Stimulated activated CD4-positive, alpha-beta T cell treated with anti-CD3 and anti-CD28 coated beads, Interleukin-1b, Interleukin-23, amount 100 ng/mL, for 24 hours (primary cell): ENCODE measurements around the gene TXNRD1.
"Not testable (repeated sequence)": the region's sequence is repeated elsewhere in the genome, so short reads cannot be mapped to it uniquely, and the experiment has no call there.

Source experiments
- DNase-seq, 4 experiments: peaks; one replicate each; pipeline ENCODE4 v3.0.0-alpha.2; 2020; ENCODE audit warnings: low read depth in 4 of 4, low spot score in 1 of 4

Gene TXNRD1

DNA sequence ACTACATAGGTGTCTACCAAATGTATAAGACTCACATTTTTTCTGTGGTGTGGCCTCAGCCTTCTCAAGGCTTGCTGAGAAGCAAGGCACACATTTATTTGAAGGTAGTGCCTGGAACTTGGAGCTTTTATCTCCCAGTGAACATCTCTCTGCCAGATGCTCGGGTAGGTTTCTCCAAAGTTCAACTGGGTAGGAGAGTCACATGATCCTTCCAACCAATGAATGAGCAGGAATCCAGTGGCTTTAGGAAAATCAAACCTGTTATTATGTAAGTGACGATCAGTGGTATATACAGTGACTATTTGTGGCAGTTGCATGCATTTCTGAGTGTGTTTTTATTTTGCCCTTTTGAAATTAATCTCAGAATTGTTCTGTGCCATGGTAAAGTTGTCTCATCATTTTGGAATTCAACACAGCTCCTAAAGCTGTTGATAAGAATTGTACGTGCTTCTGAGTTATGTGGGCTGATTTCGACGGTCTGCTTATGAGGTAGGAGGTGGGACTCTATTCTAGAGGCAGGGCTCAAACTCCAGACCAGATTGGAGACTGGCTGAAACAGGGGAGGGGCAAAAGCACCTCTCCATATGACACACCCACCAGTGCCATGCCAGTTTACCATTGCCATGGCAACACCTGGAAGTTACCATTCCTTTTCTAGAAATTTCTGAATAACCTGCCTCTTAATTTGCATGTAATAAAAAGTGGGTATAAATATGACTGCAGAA is 145.6 kb downstream of the TXNRD1 start:
- no peak for DNase-seq

DNA sequence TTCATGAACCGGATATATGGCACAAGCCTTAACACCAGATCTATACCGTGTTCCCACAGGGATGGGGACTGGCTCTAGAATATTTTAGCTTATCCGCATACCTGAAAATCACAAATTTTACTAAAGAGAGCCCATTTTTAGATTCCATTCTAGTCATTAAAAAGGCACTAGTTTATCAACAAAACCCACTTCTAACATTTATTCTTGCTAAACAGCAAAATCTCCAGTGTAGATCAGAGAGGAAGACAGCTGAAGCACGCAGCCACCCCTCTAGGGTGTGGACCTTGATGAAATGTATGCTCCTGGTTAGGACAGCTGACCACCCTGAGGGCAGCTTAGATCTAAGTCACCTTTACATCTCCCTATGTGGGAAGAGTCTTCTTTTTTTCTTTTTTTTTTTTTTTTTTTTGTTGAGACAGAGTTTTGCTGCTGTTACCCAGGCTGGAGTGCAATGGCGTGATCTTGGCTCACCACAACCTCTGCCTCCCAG is 150.4 kb downstream of the TXNRD1 start:
- no peak for DNase-seq

DNA sequence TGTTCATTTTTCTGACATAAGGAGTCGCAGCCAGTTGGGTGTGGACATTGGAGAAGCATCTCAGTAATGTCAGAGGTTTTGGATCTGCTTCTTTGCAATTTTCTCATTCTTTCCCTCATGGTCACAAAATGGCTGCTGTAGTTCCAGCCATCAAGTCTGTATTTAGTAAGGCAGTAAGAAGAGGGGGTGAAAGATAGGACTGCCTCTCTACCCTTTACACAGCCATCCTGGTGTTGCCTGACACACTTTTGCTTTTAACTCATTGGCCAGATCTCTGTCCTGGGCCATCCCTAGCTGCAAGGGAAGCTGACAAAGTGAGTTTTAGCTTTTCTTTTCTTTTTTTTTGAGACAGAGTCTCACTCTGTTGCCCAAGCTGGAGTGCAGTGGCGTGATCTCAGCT is 154.1 kb downstream of the TXNRD1 start:
- DNase-seq = no peak

DNA sequence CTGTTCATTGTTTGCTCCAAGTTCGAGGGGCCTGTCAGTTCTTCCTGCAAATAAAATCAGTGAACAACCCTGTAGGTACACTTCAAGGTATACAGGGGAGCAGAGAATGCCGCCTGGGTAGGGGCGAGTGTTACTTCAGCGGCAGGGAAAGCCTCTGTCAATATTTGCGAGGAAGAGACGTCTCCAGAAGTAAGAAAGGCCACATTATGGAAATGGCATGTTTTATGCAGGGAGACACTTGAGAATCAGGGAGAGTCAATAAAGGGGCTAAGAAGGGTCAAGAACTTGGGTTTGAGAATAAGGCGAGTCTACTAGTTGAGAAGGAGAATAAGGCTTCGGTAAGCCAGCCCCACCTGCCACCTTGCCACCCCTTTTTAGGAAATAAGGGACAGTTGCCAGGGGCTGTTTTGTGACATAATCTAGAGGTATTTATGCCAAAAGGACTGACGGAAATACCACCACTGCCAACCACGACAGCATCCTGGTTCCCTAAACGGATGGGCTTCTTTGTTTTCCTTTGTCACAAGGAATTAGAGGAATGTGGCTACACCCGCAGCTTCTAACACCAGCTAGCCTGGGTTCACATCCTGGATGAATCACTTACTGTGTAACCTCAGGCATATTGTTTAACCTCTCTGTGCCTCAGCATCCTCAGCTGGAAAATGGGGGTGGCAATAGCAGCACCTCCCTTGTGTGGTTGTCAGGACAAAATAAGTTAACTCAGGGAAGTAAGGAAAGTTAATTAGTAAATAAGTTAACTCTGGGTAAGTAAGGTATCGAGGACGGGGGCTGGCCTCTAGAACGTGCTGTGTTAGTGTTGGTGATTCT is 155.7 kb downstream of the TXNRD1 start:
- no peak for DNase-seq

DNA sequence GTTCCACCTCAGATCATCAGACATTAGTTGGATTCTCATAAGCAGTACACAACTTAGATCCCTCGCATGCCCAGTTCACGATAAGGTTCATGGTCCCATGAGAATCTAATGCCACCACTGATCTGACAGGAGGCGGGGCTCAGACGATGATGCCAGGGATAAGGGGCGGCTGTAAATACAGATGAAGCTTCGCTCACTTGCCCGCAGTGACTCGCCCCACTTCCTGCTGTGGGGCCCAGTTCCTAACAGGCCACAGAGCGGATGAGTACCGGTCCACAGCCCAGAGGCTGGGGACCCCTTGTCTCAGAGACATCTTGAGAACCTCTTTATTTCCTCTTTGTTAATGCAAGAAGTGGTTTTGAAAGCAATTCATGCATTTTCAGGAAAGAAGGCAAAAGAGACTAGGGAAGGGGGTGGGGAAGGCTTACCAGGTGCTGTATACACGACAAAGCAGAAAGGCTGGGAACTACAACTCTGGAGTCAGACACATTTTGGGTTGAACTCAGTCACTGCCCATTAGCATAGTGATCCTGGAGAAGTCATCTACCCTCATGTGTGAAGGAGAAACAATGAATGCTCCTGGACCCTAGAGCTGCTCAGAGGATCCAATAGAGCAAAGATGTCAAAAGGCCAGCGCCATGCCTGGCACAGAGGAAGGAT is 156.6 kb downstream of the TXNRD1 start:
- no peak for DNase-seq

DNA sequence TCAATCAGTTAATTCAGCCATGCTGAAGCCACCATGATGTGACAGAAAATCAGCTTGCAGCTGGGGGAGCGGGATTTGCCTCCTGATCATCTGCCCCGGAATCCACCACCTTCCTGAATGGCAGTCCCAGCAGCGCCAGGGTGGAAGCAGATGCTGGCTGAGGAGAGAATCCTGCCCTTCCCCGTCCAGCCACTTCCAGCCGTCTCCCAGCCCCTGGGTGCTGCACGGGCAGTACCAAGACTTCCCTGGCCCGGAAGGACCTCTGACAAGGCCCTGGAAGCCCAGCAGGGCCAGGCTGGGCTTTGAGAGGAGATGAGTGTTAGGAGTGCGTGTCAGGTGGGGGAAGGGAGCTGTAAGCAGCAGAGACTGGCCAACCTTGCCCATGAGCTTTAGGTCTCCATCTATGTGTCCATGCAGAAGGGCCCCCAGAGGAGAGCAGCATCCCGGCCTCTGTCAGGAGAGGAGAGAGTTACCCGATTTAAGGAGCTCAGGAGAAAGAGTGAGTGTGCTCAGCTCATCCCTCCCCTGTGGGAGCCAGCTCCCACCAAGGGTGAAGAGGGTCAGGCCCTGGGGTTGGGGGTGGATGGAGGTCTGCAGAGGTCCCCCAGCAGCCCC is 157.2 kb downstream of the TXNRD1 start:
- no peak for DNase-seq

DNA sequence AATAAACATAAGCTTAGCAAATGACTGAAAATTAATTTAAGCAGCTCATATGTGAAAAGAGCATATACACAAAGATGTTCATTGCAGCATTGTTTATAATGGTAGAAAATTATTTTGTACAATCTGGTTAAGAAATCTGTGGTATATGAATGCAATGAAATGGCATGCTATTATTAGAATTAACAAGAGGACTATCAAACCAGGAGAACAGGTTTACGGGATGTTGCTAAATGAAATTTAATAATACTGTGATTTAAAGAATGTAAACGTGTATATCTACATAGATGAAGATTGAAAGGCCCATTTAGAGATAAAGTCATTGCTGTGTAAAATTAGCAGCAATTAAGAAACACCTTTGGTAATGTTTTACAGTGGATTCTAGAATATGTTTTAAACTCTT is 158.5 kb downstream of the TXNRD1 start:
- DNase-seq = no peak

DNA sequence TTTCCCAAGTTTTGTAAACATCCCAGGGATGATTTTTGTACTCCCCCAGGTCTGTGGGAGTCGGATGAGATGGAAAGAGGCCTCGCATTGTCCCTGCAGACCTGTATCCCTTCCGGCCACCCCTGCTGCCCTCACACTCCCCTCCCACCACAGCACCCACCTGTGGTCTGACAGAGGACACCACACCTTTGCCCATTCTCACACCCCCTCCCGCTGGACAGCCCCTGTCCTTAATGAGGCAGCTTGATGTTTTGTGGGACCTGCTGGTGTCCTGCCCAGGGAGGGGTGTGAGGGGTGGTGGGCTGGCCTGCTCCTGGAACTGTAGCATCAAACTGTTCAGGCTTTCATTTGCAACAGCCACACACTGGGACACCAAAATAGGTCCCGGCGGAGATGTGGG is 159.2 kb downstream of the TXNRD1 start:
- DNase-seq = no peak

DNA sequence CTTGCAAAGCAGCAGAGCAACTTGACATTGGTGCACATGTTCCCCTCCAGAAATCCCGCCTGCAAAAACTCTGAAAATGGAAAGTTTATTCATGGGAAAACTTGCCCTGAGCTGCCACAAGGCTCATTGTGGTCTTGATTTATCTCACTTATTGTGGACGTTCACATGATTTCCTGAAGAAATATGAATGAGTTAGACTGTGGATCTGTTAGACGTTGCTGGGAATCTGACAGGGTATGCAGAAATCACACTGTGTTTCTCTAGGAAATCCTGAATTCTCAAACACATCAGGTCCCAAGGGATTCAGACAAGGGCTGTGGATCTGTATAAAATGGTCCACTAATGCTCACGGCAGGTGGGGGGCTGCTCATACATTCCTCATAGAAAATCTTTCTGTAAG is 160.2 kb downstream of the TXNRD1 start:
- no peak for DNase-seq

DNA sequence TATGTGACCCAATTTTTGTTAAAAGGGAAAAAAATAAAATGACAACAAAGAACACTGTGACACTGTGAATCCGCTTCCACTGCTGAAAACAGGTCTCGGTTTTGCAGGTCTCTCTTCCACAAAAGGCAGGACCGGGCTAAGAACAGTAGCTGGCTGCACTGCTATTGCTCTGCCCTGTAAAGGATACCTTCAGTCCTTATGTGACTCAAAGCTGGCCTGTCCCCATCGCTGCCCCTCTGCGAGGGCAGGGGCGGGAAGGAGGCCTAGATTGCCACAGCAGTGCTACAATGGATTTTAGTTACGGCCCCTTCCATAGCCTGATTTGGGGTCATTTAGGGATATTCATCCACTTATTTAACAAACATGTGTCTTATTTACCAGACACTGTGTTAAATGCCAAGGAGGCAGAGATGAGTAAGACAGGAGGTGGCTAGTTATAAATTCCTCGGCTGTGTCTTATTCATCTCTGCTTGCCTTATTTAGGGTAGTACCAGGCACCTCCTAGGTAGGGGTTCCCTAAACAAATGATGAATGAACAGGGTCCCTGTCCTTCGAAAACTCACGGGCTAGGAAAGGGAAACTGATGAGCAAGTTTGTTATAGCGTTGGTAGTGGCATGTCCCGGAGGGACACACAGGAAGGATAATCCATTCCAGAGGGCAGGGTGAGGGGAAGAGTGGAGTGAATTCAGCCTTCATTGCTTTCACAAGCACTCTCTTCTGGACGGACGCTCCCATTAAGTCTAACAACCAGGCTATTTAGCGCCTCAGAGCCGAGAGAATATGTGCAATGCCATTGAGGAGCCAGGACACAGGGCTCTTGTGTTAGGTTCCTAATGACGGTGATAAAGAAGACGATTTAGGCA is 161.3 kb downstream of the TXNRD1 start:
- no peak for DNase-seq

DNA sequence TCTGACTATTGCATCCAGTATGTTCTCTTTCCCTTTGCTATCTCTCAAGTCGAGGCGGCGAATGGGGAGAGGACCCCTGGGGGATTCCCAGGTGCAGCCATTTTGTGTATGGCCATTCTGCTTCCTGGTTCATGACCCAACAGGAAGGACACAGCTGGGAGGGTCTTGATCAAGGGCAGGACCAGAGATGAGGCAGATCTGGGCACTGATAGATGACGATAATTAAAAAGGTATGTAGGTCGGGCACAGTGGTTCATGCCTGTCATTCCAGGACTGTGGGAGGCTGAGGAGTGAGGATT is 161.9 kb downstream of the TXNRD1 start:
- no peak for DNase-seq

DNA sequence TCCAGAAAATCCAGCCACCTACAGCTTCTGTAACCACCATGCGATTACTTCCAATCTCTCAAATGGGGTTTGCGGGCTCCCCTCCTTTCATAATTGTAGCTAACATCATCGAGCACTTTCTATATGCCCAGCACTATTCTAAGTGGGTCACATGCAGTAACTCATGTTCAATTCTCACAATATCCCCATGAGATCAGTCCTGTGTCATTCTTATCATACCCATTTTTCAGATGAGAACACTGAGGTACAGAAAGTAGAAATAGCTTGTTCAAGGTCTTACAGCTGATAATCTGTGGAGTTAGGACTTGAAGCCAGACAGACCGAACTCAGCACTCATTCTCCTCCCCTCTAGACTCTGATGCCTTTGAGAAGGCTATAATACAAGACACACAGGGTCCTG is 162.8 kb downstream of the TXNRD1 start:
- no peak for DNase-seq

DNA sequence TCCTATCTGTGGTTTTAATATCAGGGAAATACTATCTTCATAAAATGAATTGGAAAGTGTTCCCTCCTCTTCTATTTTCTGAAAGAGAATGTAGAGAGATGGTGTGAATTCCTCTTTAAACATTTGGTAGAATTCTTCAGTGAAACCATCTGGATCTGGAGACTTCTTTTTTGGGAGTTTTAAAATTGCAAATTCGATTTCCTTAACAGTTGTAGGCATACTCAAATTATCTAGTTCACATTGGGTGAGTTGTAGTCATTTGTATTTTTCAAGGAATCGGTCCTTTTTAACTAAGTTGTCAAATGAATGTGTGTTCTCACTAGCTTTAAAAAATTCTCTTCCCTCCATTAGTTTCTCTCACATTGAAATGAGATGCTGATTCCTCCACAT is 165.8 kb downstream of the TXNRD1 start:
- no peak for DNase-seq

DNA sequence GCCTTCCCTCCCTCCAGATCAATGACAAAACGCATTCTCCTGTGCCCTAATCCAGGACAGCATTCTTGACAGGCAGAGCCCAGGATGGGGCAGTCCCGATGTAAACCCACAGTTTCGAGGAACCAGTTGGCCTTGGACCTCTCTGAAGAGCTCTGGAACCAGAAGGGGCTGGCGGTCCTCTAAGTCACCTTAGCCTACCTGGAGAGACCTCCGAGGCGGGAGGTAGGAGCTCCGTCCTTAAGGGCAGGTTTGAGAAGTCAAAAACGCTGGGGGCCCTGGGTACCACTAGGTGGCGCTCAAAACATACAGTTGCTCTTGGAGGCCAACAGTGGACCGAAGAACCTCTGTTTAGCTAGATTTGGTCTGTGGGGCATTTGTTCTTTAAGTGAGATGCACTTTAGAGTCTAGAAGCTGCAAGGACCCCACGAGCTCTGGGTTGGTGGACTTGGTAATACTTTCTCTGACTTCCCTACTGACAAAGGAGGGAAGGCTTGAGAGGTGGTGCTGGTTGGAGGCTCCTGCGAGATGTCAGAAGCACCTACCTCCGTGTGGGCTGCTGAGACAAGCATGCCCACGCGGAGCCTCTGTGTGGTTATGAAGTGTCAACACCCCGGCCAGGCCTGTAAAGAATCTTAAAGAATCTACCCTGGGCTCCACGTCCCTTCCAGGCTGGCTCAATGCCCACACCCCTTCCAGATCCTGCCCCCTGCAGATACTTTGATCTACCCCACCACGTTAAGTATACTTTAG is 166.3 kb downstream of the TXNRD1 start:
- peak; percentile 63 to 79 (median 72) for DNase-seq

DNA sequence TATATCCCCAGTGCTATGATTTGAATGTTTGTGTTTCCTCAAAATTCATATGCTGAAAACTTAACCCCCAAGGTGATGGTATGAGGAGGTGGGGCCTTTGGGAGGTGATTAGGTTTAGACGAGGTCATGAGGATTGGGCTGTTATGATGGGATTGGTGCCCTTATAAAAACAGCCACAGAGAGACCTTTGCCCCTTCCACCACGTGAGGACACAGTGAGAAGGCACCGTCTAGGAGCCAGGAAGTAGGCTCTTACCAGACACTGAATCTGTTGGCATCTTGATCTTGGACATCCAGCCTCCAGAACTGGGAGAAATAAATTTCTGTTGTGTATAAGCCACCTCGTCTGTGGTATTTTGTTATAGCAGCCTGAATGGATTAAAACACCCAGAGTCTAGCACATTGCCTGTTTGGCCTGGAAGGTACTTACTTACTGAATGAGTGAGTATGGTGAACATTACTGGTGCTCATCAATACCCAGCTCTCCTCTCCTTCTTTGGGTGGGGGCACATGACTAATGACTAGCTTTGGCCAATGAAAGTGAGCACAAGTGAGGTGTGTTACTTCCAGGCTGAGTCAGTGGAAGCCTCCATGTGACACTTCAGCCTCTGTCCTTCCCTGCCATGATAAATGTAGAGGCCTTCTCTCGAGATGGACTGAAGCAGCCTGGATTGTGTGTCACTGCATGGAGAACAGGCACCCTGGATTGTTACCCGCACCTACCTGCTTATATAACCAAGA is 168.7 kb downstream of the TXNRD1 start:
- no peak for DNase-seq

DNA sequence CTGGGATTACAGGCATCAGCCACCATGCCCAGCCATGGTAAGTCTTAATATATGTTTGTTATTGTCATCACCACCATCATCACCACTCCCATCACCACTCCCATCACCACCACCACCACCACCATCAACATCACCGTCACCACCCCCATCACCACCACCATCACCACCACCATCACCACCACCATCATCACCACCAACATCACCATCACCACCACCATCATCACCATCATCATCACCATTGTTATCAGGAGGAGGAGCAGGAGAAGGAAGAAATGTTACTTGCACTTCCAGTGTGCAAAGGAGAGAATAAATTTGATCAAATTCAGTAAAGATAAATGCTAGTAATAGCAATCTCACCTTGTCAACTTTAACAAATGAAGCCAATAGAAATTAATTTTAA is 169.9 kb downstream of the TXNRD1 start:
- no peak for DNase-seq

DNA sequence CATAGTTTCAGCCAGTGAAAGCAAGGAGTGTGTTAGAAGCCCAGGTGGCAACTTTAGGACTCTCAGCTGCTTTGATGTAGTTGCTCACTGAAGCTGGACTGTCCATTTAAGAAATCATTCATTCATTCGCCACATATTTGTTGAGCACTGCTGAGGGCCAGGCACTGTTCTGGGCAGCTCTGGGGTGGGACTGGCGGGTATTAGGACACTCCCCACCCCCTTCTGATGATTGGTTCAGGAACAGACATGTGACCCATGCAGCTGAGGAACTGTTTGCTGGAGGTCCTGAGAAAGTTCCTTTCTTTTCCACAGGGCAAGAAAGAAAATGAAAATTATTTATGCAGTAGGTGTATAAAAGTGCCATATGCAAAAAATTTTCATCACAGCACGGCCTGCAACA is 170.9 kb downstream of the TXNRD1 start:
- no peak for DNase-seq

DNA sequence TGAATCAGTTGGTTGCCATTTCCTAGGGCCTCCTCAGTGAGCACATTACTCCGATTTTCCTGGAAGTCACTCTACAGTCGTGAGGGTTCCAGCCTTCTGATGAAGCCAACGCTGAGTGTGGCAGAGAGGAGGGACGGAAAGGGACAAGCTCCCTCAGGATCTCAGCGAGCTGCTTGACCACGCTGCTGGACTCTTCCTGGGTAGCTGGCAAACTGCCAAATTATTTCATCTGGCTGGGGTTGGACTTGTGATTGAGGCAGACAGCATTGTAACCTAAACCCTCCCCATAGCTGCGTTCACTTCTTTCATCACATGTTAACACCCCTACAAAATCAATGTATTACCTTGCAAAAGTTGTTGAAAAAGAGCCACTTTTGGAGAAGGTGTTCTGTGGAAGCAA is 171.6 kb downstream of the TXNRD1 start:
- no peak for DNase-seq

DNA sequence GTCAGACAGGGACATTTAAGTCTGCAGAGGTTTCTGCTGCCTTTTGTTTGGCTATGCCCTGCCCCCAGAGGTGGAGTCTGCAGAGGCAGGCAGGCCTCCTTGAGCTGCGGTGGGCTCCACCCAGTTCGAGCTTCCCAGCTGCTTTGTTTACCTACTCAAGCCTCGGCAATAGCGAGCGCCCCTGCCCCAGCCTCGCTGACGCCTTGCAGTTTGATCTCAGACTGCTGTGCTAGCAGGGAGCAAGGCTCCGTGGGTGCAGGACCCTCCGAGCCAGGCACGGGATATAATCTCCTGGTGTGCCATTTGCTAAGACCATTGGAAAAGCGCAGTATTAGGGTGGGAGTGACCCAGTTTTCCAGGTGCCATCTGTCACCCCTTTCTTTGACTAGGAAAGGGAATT is 178.5 kb downstream of the TXNRD1 start:
- not testable (repeated sequence) for DNase-seq
